Astrocyte of the spinal cord (primary cell): ENCODE data around the gene CLEC4A.
A peak's percentile ranks its signal among the peaks of the same experiment; 100 is the strongest.
"Not testable (repeated sequence)": the region's sequence is repeated elsewhere in the genome, so short reads cannot be mapped to it uniquely, and the experiment has no call there.

ENCODE experiments used
- DNase-seq: peaks from one replicate; pipeline ENCODE4 v3.0.0; 2011; ENCODE audit warnings: low read depth, low spot score
- H3K4me3 ChIP-seq: 2 replicates; pipeline ENCODE4 v1.5.1; 2011; ENCODE audit warnings: low read depth, mild to moderate bottlenecking, low read length, moderate library complexity
- CTCF ChIP-seq: IDR thresholded peaks from 2 replicates; pipeline ENCODE4 v1.5.1; 2012; ENCODE audit warnings: low read depth, mild to moderate bottlenecking, low read length, inconsistent platforms
- in situ Hi-C: cut with HindIII; loops from 2 replicates; pipeline ENCODE4 v1.10.0; 2017; ENCODE audit warnings: low sequenced_read_pairs

The CLEC4A gene

GRCh38 chr12:8141647-8142046 lies 18.2 kb downstream of the CLEC4A start:
- DNase-seq, H3K4me3 ChIP-seq, in situ Hi-C loops: not testable (repeated sequence)

GRCh38 chr12:8143261-8143660 lies 19.8 kb downstream of the CLEC4A start:
- no peak overlapping the region for H3K4me3 ChIP-seq
- in situ Hi-C loops: no loop called here
- no peak for TF ChIP-seq CTCF
- no peak for DNase-seq

- H3K4me3 ChIP-seq: no peak overlapping the region
- peak; percentile 95 for DNase-seq
Measured at GRCh38 chr12:8145754-8146441, 22.5 kb downstream of the CLEC4A start.

GRCh38 chr12:8146442-8146771 lies 23.0 kb downstream of the CLEC4A start:
- DNase-seq: no peak
- in situ Hi-C loops: no loop called here
- no peak for TF ChIP-seq CTCF
- H3K4me3 ChIP-seq: no peak overlapping the region

More at GRCh38 chr12:8145754-8146441, 22.5 kb downstream of the CLEC4A start:
- TF ChIP-seq CTCF: no peak
- in situ Hi-C loops: no loop called here

- DNase-seq: no peak
- H3K4me3 ChIP-seq: no peak overlapping the region
- no peak for TF ChIP-seq CTCF
- in situ Hi-C loops: no loop called here
Measured at GRCh38 chr12:8154526-8154925, 31.1 kb downstream of the CLEC4A start.

- TF ChIP-seq CTCF: no peak
- no peak for DNase-seq
- in situ Hi-C loops: no loop called here
- H3K4me3 ChIP-seq: no peak overlapping the region
Measured at GRCh38 chr12:8156416-8156815, 33.0 kb downstream of the CLEC4A start.

- in situ Hi-C loops: no loop called here
- no peak within 1 kb of the TSS for H3K4me3 ChIP-seq
- no peak for TF ChIP-seq CTCF
- DNase-seq: peak; percentile 75
Measured at GRCh38 chr12:8156845-8157244, 33.4 kb downstream of the CLEC4A start, which contains the start of gene ZNF705A. TSS of gene ZNF705A (plus strand) at chr12:8157015. CDS start at chr12:8172626, 15,611 bp downstream.
